HFFc6 (cell line): ENCODE measurements around the gene RP2. TPM values are rescaled to one million over a fixed set of nuclear protein-coding genes. Genes with fewer than 3 reads are reported as not detected.

Experiments
- DNase-seq: peaks from one replicate; pipeline ENCODE4 v3.0.0-alpha.2; 2018
- H3K27ac Mint-ChIP-seq: 2 replicates; pipeline ENCODE4 v1.8.0; 2020; ENCODE audit warnings: mild to moderate bottlenecking, mixed read lengths
- H3K27me3 Mint-ChIP-seq: 2 replicates; pipeline ENCODE4 v1.8.0; 2021; ENCODE audit warnings: mild to moderate bottlenecking, moderate library complexity, mixed read lengths; ENCODE audit not compliant: insufficient read depth
- H3K36me3 Mint-ChIP-seq: 2 replicates; pipeline ENCODE4 v1.8.0; 2021; ENCODE audit warnings: low read depth, mixed read lengths
- H3K4me1 Mint-ChIP-seq: 2 replicates; pipeline ENCODE4 v1.8.0; 2020; ENCODE audit warnings: low read depth, mixed read lengths
- H3K4me3 Mint-ChIP-seq: 2 replicates; pipeline ENCODE4 v1.8.0; 2020; ENCODE audit warnings: mild to moderate bottlenecking, moderate library complexity, mixed read lengths
- H3K9me3 Mint-ChIP-seq: 2 replicates; pipeline ENCODE4 v1.8.0; 2020; ENCODE audit warnings: mild to moderate bottlenecking, mixed read lengths
- CTCF ChIP-seq: fragments of 200-600 bp; sonication (generic); IDR thresholded peaks from 2 replicates; pipeline ENCODE4 v1.5.0; 2021; ENCODE audit warnings: antibody characterized with exemption, mild to moderate bottlenecking
- total RNA-seq, 6 experiments: library from RNA; stranded (reverse); fragmentation: NEBNext Ultra II Directional; extraction: Animal tissue kit (Norgen Biotek cat#: 25700); gene quantifications; 2 replicates in 1 of 6; 3 replicates in 5 of 6; pipeline ENCODE4 v1.2.3, GENCODE V29; 2021

Gene RP2
- total RNA-seq, 6 experiments from 2014 or later, result 10.7 to 12.7 (median 12.1) TPM

DNA sequence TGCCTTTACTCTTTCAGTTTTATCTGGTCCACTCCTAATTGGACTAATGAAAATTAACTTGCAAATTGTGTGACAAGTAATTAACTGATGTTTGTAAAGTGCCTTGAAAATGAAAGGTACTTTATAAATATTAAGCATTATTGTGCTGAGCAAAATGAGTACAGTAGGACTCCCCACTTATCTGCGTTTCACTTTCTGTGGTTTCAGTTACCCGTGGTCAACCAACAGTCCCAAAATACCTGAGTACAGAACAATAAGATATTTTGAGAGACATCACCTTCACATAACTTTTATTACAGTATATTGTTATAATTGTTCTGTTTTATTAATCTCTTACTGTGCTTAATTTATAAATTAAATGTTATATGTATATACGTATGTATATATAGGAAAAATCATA lies 48.0 kb downstream of the RP2 start:
- no peak overlapping the region for H3K4me3 Mint-ChIP-seq
- TF ChIP-seq CTCF, result no peak
- H3K9me3 Mint-ChIP-seq, result no peaks in the 10 kb centered on the region
- H3K36me3 Mint-ChIP-seq, result no peaks in the 10 kb centered on the region
- H3K27me3 Mint-ChIP-seq, result no peaks in the 10 kb centered on the region
- H3K4me1 Mint-ChIP-seq, result no peaks in the 10 kb centered on the region
- DNase-seq, result no peak
- no peak overlapping the region for H3K27ac Mint-ChIP-seq

DNA sequence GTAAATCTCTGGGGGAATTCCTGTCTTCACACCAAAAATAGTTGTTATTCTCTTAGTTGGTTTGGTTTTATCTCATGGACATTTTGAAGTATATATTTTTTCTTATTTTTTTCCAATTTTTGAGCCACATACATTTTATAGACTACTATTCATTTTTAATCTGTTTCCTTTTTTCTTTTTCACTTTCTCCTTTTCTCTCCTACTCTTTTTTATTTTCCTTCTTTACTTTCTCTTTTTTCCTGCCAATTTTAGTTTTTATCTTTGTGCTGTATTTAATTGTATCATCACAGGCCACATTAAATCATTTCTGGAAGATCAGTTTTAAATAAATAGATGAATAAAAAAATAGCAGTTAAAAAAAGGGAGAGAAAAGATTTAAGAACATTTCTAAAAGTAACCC lies 61.4 kb downstream of the RP2 start:
- H3K9me3 Mint-ChIP-seq, result no peaks in the 10 kb centered on the region
- H3K4me3 Mint-ChIP-seq, result no peak overlapping the region

DNA sequence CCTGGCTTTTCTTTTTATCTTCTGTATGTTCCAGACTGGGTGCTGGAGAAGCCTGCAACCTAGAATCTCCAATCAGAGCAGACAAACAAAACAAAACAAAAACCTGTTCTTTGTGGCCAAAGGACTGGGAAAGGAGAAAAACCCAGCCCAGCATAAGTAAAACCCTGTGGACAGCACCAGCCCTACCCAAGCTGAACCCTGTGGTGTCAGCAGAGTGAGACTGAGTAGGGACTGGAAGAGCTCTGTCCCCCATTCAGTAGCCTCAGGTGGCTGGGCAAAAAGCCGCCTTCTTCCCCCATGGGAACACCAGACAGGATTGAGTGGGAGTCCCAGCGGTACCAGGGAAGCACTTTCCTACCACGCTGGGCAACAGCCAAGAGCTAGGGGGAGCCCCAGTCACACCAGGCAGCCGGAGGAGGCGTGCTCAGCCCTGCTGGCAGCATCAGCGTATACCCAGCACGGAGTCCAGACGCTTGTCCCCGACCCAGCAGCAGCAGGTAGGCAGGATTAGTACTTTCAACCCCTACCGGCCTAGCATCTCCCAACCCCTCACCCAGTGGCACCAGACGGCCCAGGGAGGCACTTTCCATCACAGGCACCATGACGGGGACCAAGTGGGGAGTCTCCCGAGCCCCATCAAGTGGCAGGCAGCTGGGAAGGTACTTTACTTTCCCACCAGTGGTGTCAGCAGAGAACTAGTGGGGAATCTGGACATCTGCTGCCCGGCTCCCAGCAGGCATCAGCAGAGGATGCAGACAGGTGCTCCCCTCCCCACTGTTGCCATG lies 66.8 kb downstream of the RP2 start:
- peak; percentile 74 for TF ChIP-seq CTCF
- no peaks in the 10 kb centered on the region for H3K9me3 Mint-ChIP-seq
- H3K4me3 Mint-ChIP-seq, result peak overlapping the region; percentile 90
- no peaks in the 10 kb centered on the region for H3K4me1 Mint-ChIP-seq
- H3K36me3 Mint-ChIP-seq, result no peaks in the 10 kb centered on the region
- DNase-seq, result peak; percentile 60
- peaks cover 5% of the 10 kb centered on the region; the same call in 1 of the 2 replicates for H3K27me3 Mint-ChIP-seq
- no peak overlapping the region for H3K27ac Mint-ChIP-seq

More for the DNA sequence above, 61.4 kb downstream of the RP2 start:
- no peak overlapping the region for H3K27ac Mint-ChIP-seq
- no peak for DNase-seq
- peaks cover 2% of the 10 kb centered on the region; the same call in 1 of the 2 replicates for H3K27me3 Mint-ChIP-seq
- H3K36me3 Mint-ChIP-seq, result no peaks in the 10 kb centered on the region
- no peaks in the 10 kb centered on the region for H3K4me1 Mint-ChIP-seq
- TF ChIP-seq CTCF, result no peak

DNA sequence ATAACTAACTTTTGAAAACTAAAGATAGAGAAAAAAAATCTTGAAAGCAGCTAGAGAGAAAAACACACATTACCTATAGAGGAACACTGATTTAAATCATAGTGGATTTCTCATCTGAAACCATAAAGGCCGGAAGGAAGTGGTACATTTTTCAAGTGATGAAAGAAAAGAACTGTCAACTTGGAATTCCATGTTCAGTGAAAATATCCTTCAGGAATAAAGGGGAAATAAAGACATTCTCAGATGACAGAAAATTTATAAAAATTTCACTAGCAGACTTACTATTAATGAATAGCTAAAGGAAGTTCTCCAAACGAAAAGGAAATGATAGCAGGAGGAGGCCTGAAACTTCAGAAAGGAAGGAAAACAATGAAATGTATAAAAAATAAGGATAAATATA lies 67.8 kb downstream of the RP2 start:
- Mint-ChIP-seq H3K4me1 (no peaks in the 10 kb centered on the region), H3K9me3 (no peaks in the 10 kb centered on the region), H3K27ac (no peak overlapping the region), H3K36me3 (no peaks in the 10 kb centered on the region), H3K27me3 (peaks cover 5% of the 10 kb centered on the region; the same call in 1 of the 2 replicates), H3K4me3 (no peak overlapping the region)
- TF ChIP-seq CTCF, result no peak
- no peak for DNase-seq

- Mint-ChIP-seq H3K27ac (no peak overlapping the region), H3K27me3 (peaks cover 5% of the 10 kb centered on the region; the same call in 1 of the 2 replicates), H3K9me3 (no peaks in the 10 kb centered on the region), H3K4me1 (peaks cover 8% of the 10 kb centered on the region; the same call in 1 of the 2 replicates), H3K4me3 (no peak overlapping the region), H3K36me3 (no peaks in the 10 kb centered on the region)
- no peak for TF ChIP-seq CTCF
- no peak for DNase-seq
Observed at GRCh38 chrX:46910415-46910814, 73.6 kb downstream of the RP2 start.
